ENCODE data around the gene LIN52.

LIN52 gene

GRCh38 chr14:74084277-74085046 lies at the start of gene LIN52, which contains the start of gene ALDH6A1:
LIN52 (plus strand) TSS chr14:74084956; CDS start chr14:74084975, 19 bp downstream.
ALDH6A1 (minus strand) TSS chr14:74084453; CDS start chr14:74084394, 59 bp downstream.
- DNase-seq: peak; percentile 100

GRCh38 chr14:74035556-74035955 lies 49.2 kb upstream of the LIN52 start:
- DNase-seq: peak; percentile 29 to 73

GRCh38 chr14:74038020-74038859 lies 46.5 kb upstream of the LIN52 start:
- peak; percentile 68 to 82 for DNase-seq

GRCh38 chr14:74042296-74042695 lies 42.5 kb upstream of the LIN52 start:
- peak in 1 of 2 experiments; percentile 12 for DNase-seq

- DNase-seq: no peak
These were observed 39.2 kb upstream of the LIN52 start for GRCh38 chr14:74045522-74045921.

GRCh38 chr14:74048281-74048680 lies 36.5 kb upstream of the LIN52 start:
- no peak for DNase-seq

GRCh38 chr14:74049876-74050495 lies 34.8 kb upstream of the LIN52 start:
- DNase-seq: no peak

GRCh38 chr14:74062809-74063150 lies 22.0 kb upstream of the LIN52 start:
- DNase-seq: no peak

GRCh38 chr14:74064426-74064825 lies 20.3 kb upstream of the LIN52 start:
- no peak for DNase-seq

GRCh38 chr14:74064883-74065282 lies 19.9 kb upstream of the LIN52 start:
- DNase-seq: no peak

GRCh38 chr14:74065746-74066575 lies 18.8 kb upstream of the LIN52 start:
- no peak for DNase-seq

GRCh38 chr14:74077401-74077800 lies 7.4 kb upstream of the LIN52 start:
- no peak for DNase-seq

GRCh38 chr14:74080820-74081460 lies 3.8 kb upstream of the LIN52 start:
- no peak for DNase-seq

- DNase-seq: no peak
These were observed 3.3 kb upstream of the LIN52 start for GRCh38 chr14:74081491-74081890.

- DNase-seq: no peak
These were observed 1.6 kb upstream of the LIN52 start for GRCh38 chr14:74083161-74083560.

GRCh38 chr14:74083784-74084276 lies 926 bp upstream of the LIN52 start:
- DNase-seq: peak in 1 of 2 experiments; percentile 37

GRCh38 chr14:74085047-74085637 lies 386 bp downstream of the LIN52 start:
- peak in 1 of 2 experiments; percentile 51 for DNase-seq

GRCh38 chr14:74085828-74086227 lies 1.1 kb downstream of the LIN52 start:
- no peak for DNase-seq

GRCh38 chr14:74089251-74090020 lies 4.7 kb downstream of the LIN52 start:
- DNase-seq: no peak

GRCh38 chr14:74105381-74105780 lies 20.6 kb downstream of the LIN52 start:
- no peak for DNase-seq

GRCh38 chr14:74109369-74109768 lies 24.6 kb downstream of the LIN52 start:
- DNase-seq: no peak

Measured in NCI-H524 (cell line).